Immature natural killer cell (primary cell): ENCODE results near the gene ACOT7. TPM values are rescaled to one million over a fixed set of nuclear protein-coding genes. Genes with fewer than 3 reads are reported as not detected.
A peak's percentile ranks its signal among the peaks of the same experiment; 100 is the strongest.

Experiments used
- DNase-seq, 3 donors: peaks; one replicate each; pipeline ENCODE4 v3.0.0; 2022; ENCODE audit warnings: mixed read lengths in 1 of 3
- H3K27ac Mint-ChIP-seq, 6 donors: one replicate each; pipeline ENCODE4 v1.8.0; 2020; ENCODE audit warnings: mixed read lengths in 6 of 6, mild to moderate bottlenecking in 5 of 6, inconsistent platforms in 4 of 6, moderate library complexity in 3 of 6
- H3K27me3 Mint-ChIP-seq, 3 donors: one replicate each; pipeline ENCODE4 v1.8.0; 2020 to 2021; ENCODE audit warnings: low read depth in 3 of 3, mild to moderate bottlenecking in 3 of 3, mixed read lengths in 3 of 3, moderate library complexity in 3 of 3, inconsistent platforms in 1 of 3
- H3K36me3 Mint-ChIP-seq, 3 donors: one replicate each; pipeline ENCODE4 v1.8.0; 2020; ENCODE audit warnings: mixed read lengths in 3 of 3, inconsistent platforms in 2 of 3, mild to moderate bottlenecking in 2 of 3
- H3K4me1 Mint-ChIP-seq, 2 donors: one replicate each; pipeline ENCODE4 v1.8.0; 2020; ENCODE audit warnings: inconsistent platforms in 2 of 2, mild to moderate bottlenecking in 2 of 2, mixed read lengths in 2 of 2, moderate library complexity in 1 of 2
- H3K4me3 Mint-ChIP-seq, 5 donors: one replicate each; pipeline ENCODE4 v1.8.0; 2020; ENCODE audit warnings: mild to moderate bottlenecking in 5 of 5, mixed read lengths in 5 of 5, inconsistent platforms in 3 of 5, moderate library complexity in 3 of 5
- H3K9me3 Mint-ChIP-seq, 6 donors: one replicate each; pipeline ENCODE4 v1.8.0; 2020; ENCODE audit warnings: mild to moderate bottlenecking in 6 of 6, mixed read lengths in 6 of 6, inconsistent platforms in 4 of 6, moderate library complexity in 3 of 6
- polyA plus RNA-seq, 3 donors: library from polyadenylated mRNA; unstranded; fragments of 300-500 nt; fragmentation: Illumina TruSeq; gene quantifications; one replicate each; pipeline ENCODE4 v1.2.3, GENCODE V29; 2021

The ACOT7 gene
- polyA plus RNA-seq, 3 donors from 2014 or later, result 26.7 to 31.2 (median 28.9) TPM

DNA sequence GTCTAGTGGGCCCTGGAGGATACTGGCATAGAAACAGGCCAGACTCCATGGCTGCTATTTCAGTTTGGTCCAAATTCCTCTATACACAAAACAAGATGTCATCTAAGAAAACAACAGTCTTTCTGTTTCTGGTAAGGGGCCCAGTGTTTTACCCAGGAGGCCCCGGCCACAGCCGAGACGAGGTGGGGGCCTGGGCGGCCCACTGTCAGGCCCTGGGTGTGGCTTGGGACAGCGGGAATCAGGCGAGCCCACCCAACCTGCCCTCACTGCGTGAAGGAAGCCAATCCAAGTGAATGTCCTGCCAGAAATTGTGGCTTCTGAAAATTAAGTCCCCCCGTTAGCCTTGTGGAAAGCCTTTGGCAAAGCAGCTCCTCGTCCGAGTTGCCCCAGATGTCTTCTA lies 101.5 kb downstream of the ACOT7 start:
- peak overlapping the region in 3 of 5 donors; percentile 26 to 29 (median 27) for H3K4me3 Mint-ChIP-seq
- DNase-seq, result no peak
- no peaks in the 10 kb centered on the region for H3K36me3 Mint-ChIP-seq
- H3K27ac Mint-ChIP-seq, result peak overlapping the region; percentile 78 to 94 (median 88)
- no peaks in the 10 kb centered on the region for H3K9me3 Mint-ChIP-seq
- H3K27me3 Mint-ChIP-seq, result peaks cover 2 to 11% (median 11%) of the 10 kb centered on the region in 3 donors
- H3K4me1 Mint-ChIP-seq, result peaks cover 72 to 76% of the 10 kb centered on the region in 2 donors

DNA sequence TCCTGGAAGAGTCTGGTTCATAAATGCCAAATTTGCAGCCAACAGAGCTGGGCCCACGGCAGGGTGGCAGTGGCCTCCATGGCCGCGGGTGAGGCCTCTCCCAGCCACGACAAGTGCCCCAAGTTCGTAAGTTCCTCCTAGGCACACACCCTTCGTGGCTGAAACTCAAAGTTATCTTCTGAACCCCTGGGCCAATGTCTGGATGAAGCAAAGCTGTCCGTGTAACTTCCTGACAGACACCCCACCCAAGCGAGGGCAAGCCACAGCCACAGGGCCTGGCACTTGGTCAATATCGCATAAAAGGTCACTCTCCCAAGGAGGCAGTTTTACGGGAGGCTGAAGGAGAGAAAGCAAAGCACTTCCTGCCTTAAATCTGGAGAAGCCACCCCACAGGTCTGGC lies 104.9 kb downstream of the ACOT7 start:
- DNase-seq, result peak; percentile 26 to 34 (median 28)
- Mint-ChIP-seq H3K27me3 (peaks cover 0 to 2% (median 1%) of the 10 kb centered on the region in 3 donors), H3K4me3 (peak overlapping the region; percentile 5 to 57 (median 40)), H3K9me3 (no peaks in the 10 kb centered on the region), H3K4me1 (peaks cover 46 to 50% of the 10 kb centered on the region in 2 donors), H3K27ac (peak overlapping the region; percentile 72 to 89 (median 86)), H3K36me3 (no peaks in the 10 kb centered on the region)

DNA sequence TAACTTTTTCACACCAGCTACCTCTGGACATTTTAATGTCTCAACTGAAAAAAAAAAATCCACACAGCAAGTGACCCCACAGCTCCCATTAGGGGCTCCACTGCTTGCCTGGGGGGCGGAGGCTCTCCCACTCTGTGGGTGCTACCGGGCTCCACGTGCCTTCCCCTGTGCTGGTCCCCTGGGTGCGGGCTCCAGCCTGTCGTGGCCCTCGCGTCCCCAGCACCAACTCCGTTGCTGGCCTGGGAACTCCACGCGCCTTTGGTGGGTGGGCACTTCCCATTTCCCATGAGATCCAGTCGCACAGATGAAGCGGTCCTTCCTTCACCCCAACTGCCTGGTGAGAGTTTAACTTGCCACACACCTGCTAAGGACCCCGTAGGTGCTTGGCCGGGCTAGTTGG lies 105.5 kb downstream of the ACOT7 start:
- Mint-ChIP-seq H3K4me1 (peaks cover 39 to 43% of the 10 kb centered on the region in 2 donors), H3K27me3 (peaks cover 0 to 1% (median 0%) of the 10 kb centered on the region in 3 donors), H3K4me3 (peak overlapping the region in 2 of 5 donors; percentile 21 to 57), H3K9me3 (no peaks in the 10 kb centered on the region), H3K27ac (peak overlapping the region; percentile 72 to 89 (median 86)), H3K36me3 (no peaks in the 10 kb centered on the region)
- DNase-seq, result no peak

DNA sequence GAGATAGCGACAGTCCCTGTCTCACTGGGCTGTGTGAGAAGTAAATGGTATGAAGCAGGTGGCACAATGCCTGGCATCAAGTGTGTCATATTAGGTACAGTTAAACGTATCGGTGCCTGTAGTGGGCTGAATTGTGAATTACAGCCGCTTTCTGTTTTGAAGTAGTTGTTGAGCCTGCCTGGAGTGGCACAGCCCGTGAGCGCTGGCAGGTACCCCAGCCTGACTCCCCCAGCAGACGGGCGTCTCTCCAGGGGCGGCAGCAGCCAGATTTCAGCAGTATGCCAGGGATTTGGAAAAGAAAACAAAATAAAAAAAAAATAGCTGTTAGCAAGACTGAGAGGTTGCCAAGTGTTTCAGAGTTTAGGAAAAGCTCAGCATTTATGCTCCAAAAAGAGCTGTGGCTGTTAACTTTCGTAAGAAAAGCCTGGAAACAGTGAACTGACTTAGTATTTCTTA lies 106.1 kb downstream of the ACOT7 start:
- peaks cover 0 to 1% (median 0%) of the 10 kb centered on the region in 3 donors for H3K27me3 Mint-ChIP-seq
- no peak for DNase-seq
- no peak overlapping the region for H3K4me3 Mint-ChIP-seq
- no peaks in the 10 kb centered on the region for H3K9me3 Mint-ChIP-seq
- H3K4me1 Mint-ChIP-seq, result peaks cover 38 to 42% of the 10 kb centered on the region in 2 donors
- no peaks in the 10 kb centered on the region for H3K36me3 Mint-ChIP-seq
- H3K27ac Mint-ChIP-seq, result peak overlapping the region in 3 of 6 donors; percentile 55 to 89 (median 78)

DNA sequence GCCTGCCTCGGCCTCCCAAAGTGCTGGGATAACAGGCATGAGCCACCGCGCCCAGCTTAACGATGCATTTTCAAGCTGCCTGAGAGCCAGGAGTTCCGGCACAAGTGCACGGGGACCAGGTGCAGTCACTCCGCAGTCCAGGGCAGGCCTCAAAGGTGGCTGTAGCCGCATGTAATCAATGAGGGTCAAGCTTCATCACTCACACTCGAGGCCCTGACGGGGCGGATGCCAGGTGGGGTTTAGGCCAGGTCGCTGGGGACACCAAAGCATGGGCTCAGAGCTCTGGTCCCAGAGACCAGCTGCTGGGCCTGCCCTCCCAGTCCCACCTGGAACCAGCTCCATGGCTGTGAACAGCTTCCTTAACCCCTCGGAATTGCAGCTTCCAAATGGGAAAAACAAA lies 106.5 kb downstream of the ACOT7 start:
- Mint-ChIP-seq H3K4me1 (peaks cover 36 to 38% of the 10 kb centered on the region in 2 donors), H3K27me3 (peaks cover 0 to 1% (median 0%) of the 10 kb centered on the region in 3 donors), H3K9me3 (no peaks in the 10 kb centered on the region), H3K36me3 (no peaks in the 10 kb centered on the region), H3K27ac (peak overlapping the region in 2 of 6 donors; percentile 35 to 55), H3K4me3 (no peak overlapping the region)
- no peak for DNase-seq

GRCh38 chr1:6286266-6286665 lies 107.3 kb downstream of the ACOT7 start:
- Mint-ChIP-seq H3K9me3 (no peaks in the 10 kb centered on the region), H3K27ac (no peak overlapping the region), H3K36me3 (no peaks in the 10 kb centered on the region), H3K27me3 (peaks cover 0 to 1% (median 0%) of the 10 kb centered on the region in 3 donors), H3K4me1 (peaks cover 29 to 31% of the 10 kb centered on the region in 2 donors), H3K4me3 (no peak overlapping the region)
- DNase-seq, result no peak

DNA sequence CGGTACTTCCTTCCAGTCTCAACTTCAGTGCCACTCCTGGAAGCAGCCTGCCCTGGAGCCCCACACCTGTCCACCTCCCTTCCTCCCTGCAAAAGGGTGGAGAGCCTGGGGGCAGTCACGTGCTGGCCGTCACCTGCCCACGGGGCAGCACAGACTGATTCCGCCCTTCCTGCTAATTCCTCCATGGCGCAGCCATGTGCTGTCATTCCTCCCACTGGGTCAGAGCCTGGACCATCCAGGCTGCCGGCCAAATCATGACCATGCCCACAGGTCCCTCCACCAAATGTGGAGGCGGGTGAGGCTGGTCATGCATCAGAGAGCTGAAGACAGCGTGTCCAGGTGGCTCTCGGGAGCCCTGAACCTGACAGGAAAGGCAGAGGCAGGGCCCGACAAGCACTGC lies 108.2 kb downstream of the ACOT7 start:
- no peak for DNase-seq
- Mint-ChIP-seq H3K9me3 (no peaks in the 10 kb centered on the region), H3K27ac (no peak overlapping the region), H3K36me3 (no peaks in the 10 kb centered on the region), H3K4me1 (peaks cover 23% of the 10 kb centered on the region in 2 donors), H3K4me3 (no peak overlapping the region), H3K27me3 (no peaks in the 10 kb centered on the region)

- Mint-ChIP-seq H3K27me3 (peaks cover 0 to 3% (median 0%) of the 10 kb centered on the region in 3 donors), H3K27ac (peak overlapping the region in 1 of 6 donors; percentile 40), H3K4me1 (peaks cover under 1 to 4% of the 10 kb centered on the region in 2 donors), H3K36me3 (peaks cover 0 to 7% (median 0%) of the 10 kb centered on the region in 3 donors), H3K9me3 (no peaks in the 10 kb centered on the region), H3K4me3 (no peak overlapping the region)
- no peak for DNase-seq
Measured at GRCh38 chr1:6282577-6283270, 110.8 kb downstream of the ACOT7 start.

GRCh38 chr1:6281511-6282402 lies 111.8 kb downstream of the ACOT7 start:
- DNase-seq, result no peak
- Mint-ChIP-seq H3K36me3 (peaks cover 0 to 10% (median 0%) of the 10 kb centered on the region in 3 donors), H3K9me3 (no peaks in the 10 kb centered on the region), H3K27ac (peak overlapping the region in 2 of 6 donors; percentile 56 to 61), H3K4me3 (no peak overlapping the region), H3K4me1 (no peaks in the 10 kb centered on the region), H3K27me3 (peaks cover 0 to 3% (median 0%) of the 10 kb centered on the region in 3 donors)

GRCh38 chr1:6280761-6281451 lies 112.7 kb downstream of the ACOT7 start:
- H3K27me3 Mint-ChIP-seq, result peaks cover 0 to 3% (median 0%) of the 10 kb centered on the region in 3 donors
- no peaks in the 10 kb centered on the region for H3K4me1 Mint-ChIP-seq
- H3K36me3 Mint-ChIP-seq, result peaks cover 0 to 10% (median 0%) of the 10 kb centered on the region in 3 donors
- no peak for DNase-seq
- H3K27ac Mint-ChIP-seq, result no peak overlapping the region
- no peak overlapping the region for H3K4me3 Mint-ChIP-seq
- no peaks in the 10 kb centered on the region for H3K9me3 Mint-ChIP-seq

- Mint-ChIP-seq H3K27me3 (peaks cover 0 to 3% (median 0%) of the 10 kb centered on the region in 3 donors), H3K4me1 (no peaks in the 10 kb centered on the region), H3K36me3 (peaks cover 0 to 10% (median 0%) of the 10 kb centered on the region in 3 donors), H3K9me3 (no peaks in the 10 kb centered on the region), H3K27ac (no peak overlapping the region), H3K4me3 (no peak overlapping the region)
- no peak for DNase-seq
Measured at GRCh38 chr1:6279613-6280383, 113.8 kb downstream of the ACOT7 start.

DNA sequence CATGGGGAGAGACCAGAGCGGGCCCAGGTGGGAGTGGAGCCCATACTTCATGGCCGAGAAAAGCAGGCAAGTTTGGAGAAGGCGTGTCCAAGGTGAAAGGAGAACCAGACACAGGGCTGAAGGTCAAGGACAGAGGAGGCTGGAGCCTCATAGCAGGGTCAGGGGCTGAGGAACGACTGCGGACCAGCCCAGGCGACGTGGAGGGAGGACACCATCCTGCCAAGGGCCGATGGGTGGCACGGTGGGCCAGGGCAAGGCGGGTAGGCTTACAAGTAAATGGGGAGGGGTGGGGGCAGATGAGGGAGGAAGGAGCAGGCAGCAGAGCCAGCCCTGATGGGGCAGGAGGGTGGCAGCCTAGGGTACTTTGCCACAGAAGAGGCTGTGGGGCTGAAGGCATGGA lies 114.5 kb downstream of the ACOT7 start:
- H3K4me1 Mint-ChIP-seq, result no peaks in the 10 kb centered on the region
- H3K27me3 Mint-ChIP-seq, result peaks cover 0 to 3% (median 0%) of the 10 kb centered on the region in 3 donors
- no peak for DNase-seq
- H3K4me3 Mint-ChIP-seq, result no peak overlapping the region
- H3K27ac Mint-ChIP-seq, result peak overlapping the region in 2 of 6 donors; percentile 57 to 68
- no peaks in the 10 kb centered on the region for H3K9me3 Mint-ChIP-seq
- peaks cover 0 to 10% (median 0%) of the 10 kb centered on the region in 3 donors for H3K36me3 Mint-ChIP-seq

DNA sequence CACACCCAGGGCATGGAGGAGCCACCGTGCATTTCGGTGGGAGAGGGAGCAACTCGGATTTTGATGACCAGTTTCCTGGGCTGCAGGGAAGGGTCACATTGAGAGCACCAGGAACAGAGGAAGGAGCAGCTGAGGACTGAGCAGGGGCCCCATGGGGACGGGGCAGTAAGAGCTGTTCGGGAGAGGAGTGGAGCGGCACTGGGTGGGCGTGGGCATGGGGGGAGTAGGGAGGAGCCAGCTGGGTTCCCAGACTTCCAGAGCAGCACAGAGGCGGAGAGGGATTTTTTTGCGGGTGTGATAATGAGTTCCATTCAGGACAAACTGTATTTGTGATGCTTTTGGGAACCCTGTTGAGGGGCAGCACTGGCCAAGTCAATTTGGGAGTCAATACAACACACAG lies 115.3 kb downstream of the ACOT7 start:
- no peaks in the 10 kb centered on the region for H3K9me3 Mint-ChIP-seq
- no peak for DNase-seq
- H3K36me3 Mint-ChIP-seq, result peaks cover 0 to 10% (median 0%) of the 10 kb centered on the region in 3 donors
- H3K4me1 Mint-ChIP-seq, result no peaks in the 10 kb centered on the region
- H3K27ac Mint-ChIP-seq, result peak overlapping the region in 1 of 6 donors; percentile 68
- peaks cover 0 to 3% (median 0%) of the 10 kb centered on the region in 3 donors for H3K27me3 Mint-ChIP-seq
- no peak overlapping the region for H3K4me3 Mint-ChIP-seq
